HCT116 (cell line): ENCODE measurements around the gene TNS2. TPM values are rescaled to one million over a fixed set of nuclear protein-coding genes. Genes with fewer than 3 reads are reported as not detected.

Source experiments
- ATAC-seq: fragments of 200-7000 bp; cut with Tn5 transposase; 2 replicates; pipeline ENCODE4 v1.9.1; 2020; ENCODE audit warnings: mild to moderate bottlenecking, moderate library complexity
- BruUV-seq: library from RNA; stranded (reverse); fragments of 400-500 nt; replicated peaks from 2 replicates; lab custom pipeline; 2021; lab: Mats Ljungman, UMichigan
- CTCF ChIA-PET: fragments of 300-600 bp; sonication (Branson Sonifier 250); formaldehyde crosslinking; loops from one replicate; lab custom pipeline; 2021; ENCODE audit warnings: antibody characterized with exemption; lab: Charles Lee
- POLR2A ChIA-PET: fragments of 300-600, 350-600 bp; sonication (Branson Sonifier 250); formaldehyde crosslinking; loops from one replicate; lab custom pipeline; 2021; ENCODE audit warnings: antibody characterized with exemption; lab: Charles Lee
- RAD21 ChIA-PET, 2 experiments: fragments of 300-600 bp; sonication (Branson Sonifier 250); formaldehyde crosslinking; loops; one replicate each; lab custom pipeline; 2023; ENCODE audit warnings: low total read pairs in 2 of 2; ENCODE audit not compliant: uncharacterized antibody in 2 of 2, unreplicated experiment in 2 of 2, low non-redundant PET in 1 of 2; lab: Charles Lee
- DNase-seq: peaks from one replicate; pipeline ENCODE4 v3.0.0-alpha.2; 2010; ENCODE audit warnings: low read depth, low spot score
- H2AFZ ChIP-seq: fragments of 200-600 bp; shearing (Covaris generic), sonication (generic); 2 replicates; pipeline ENCODE4 v1.6.1; 2017; ENCODE audit warnings: low read depth, mixed run types, mixed read lengths, antibody characterized with exemption, low read length; ENCODE audit not compliant: poor library complexity, severe bottlenecking
- H3K27ac ChIP-seq: 2 replicates; pipeline ENCODE4 v1.5.1; 2012; ENCODE audit warnings: low read depth, low read length
- H3K27me3 ChIP-seq: fragments of 200-600 bp; sonication (generic); 2 replicates; pipeline ENCODE4 v1.6.1; 2016; ENCODE audit warnings: mixed run types, low read length, mixed read lengths; ENCODE audit not compliant: insufficient read depth
- H3K36me3 ChIP-seq, 2 experiments: fragments of 200-500 bp in 1 of 2; fragments of 200-600 bp in 1 of 2; sonication (Bioruptor generic) in 1 of 2; sonication (generic) in 1 of 2; 2 replicates each; pipeline versions ENCODE4 v1.5.1 to v1.6.1; 2014 to 2016; ENCODE audit warnings: low read length in 2 of 2, inconsistent platforms in 1 of 2, mixed read lengths in 1 of 2, mixed run types in 1 of 2; ENCODE audit not compliant: insufficient read depth in 2 of 2, control insufficient read depth in 1 of 2
- H3K4me1 ChIP-seq, 2 experiments: fragments of 200-600 bp in 1 of 2; sonication (generic) in 1 of 2; 2 replicates each; pipeline versions ENCODE4 v1.5.1 to v1.6.1; 2012 to 2017; ENCODE audit warnings: low read length in 2 of 2, inconsistent platforms in 1 of 2, mild to moderate bottlenecking in 1 of 2, mixed read lengths in 1 of 2, mixed run types in 1 of 2, moderate library complexity in 1 of 2; ENCODE audit not compliant: insufficient read depth in 2 of 2, control insufficient read depth in 1 of 2
- H3K4me2 ChIP-seq: fragments of 200-600 bp; sonication (generic); 2 replicates; pipeline ENCODE4 v1.6.1; 2017; ENCODE audit warnings: mixed run types, low read length, mixed read lengths
- H3K4me3 ChIP-seq, 2 experiments: fragments of 200-600 bp in 1 of 2; sonication (generic) in 1 of 2; replicated peaks in 1 of 2; 2 replicates each; pipeline ENCODE4 v1.5.1; 2011 to 2016; ENCODE audit warnings: low read length in 2 of 2, control low read depth in 1 of 2, low read depth in 1 of 2, mild to moderate bottlenecking in 1 of 2, mixed read lengths in 1 of 2, mixed run types in 1 of 2
- H3K79me2 ChIP-seq: fragments of 200-600 bp; sonication (generic); 2 replicates; pipeline ENCODE4 v1.6.1; 2017; ENCODE audit warnings: mild to moderate bottlenecking, mixed run types, low read length, moderate library complexity, mixed read lengths; ENCODE audit not compliant: insufficient read depth
- H3K9ac ChIP-seq: fragments of 200-600 bp; sonication (generic); 2 replicates; pipeline ENCODE4 v1.6.1; 2016; ENCODE audit warnings: low read length, mixed read lengths
- H3K9me2 ChIP-seq: fragments of 200-600 bp; sonication (generic), shearing (Covaris generic); 2 replicates; pipeline ENCODE4 v1.6.1; 2017; ENCODE audit warnings: mixed run types, mild to moderate bottlenecking, moderate library complexity; ENCODE audit not compliant: insufficient read depth
- H3K9me3 ChIP-seq, 2 experiments: fragments of 200-500 bp in 1 of 2; fragments of 200-600 bp in 1 of 2; sonication (Bioruptor generic) in 1 of 2; sonication (generic) in 1 of 2; 2 replicates each; pipeline ENCODE4 v1.6.1; 2014 to 2017; ENCODE audit warnings: low read length in 2 of 2, mixed read lengths in 2 of 2, inconsistent platforms in 1 of 2, low read depth in 1 of 2, mild to moderate bottlenecking in 1 of 2, mixed run types in 1 of 2, moderate library complexity in 1 of 2; ENCODE audit not compliant: control insufficient read depth in 1 of 2, insufficient read depth in 1 of 2
- H4K20me1 ChIP-seq: fragments of 200-600 bp; sonication (generic), shearing (Covaris generic); 2 replicates; pipeline ENCODE4 v1.6.1; 2017; ENCODE audit warnings: mixed run types, mild to moderate bottlenecking, moderate library complexity; ENCODE audit not compliant: insufficient read depth
- ATF3 ChIP-seq: IDR thresholded peaks from 2 replicates; pipeline ENCODE4 v1.6.1; 2012
- CEBPB ChIP-seq: IDR thresholded peaks from 2 replicates; pipeline ENCODE4 v1.6.1; 2012; ENCODE audit warnings: low read depth
- EGR1 ChIP-seq: IDR thresholded peaks from 2 replicates; pipeline ENCODE4 v1.6.1; 2012; ENCODE audit warnings: low read depth
- ELF1 ChIP-seq: IDR thresholded peaks from 2 replicates; pipeline ENCODE4 v1.6.1; 2012; ENCODE audit warnings: low read depth, borderline replicate concordance
- EZH2 ChIP-seq: fragments of 200-600 bp; sonication (generic); IDR thresholded peaks from 2 replicates; pipeline ENCODE4 v1.6.1; 2017; ENCODE audit warnings: antibody characterized with exemption, mixed run types
- EZH2phosphoT487 ChIP-seq: fragments of 200-600 bp; IDR thresholded peaks from 2 replicates; pipeline ENCODE4 v1.6.1; 2018; ENCODE audit warnings: antibody characterized with exemption, borderline replicate concordance
- JUND ChIP-seq: IDR thresholded peaks from 2 replicates; pipeline ENCODE4 v1.6.1; 2012
- RAD21 ChIP-seq: IDR thresholded peaks from 2 replicates; pipeline ENCODE4 v1.6.1; 2012; ENCODE audit warnings: low read depth, mild to moderate bottlenecking
- SIN3A ChIP-seq: IDR thresholded peaks from 2 replicates; pipeline ENCODE4 v1.6.1; 2012; ENCODE audit warnings: low read depth
- ZFX ChIP-seq: fragments of 450-650 bp; IDR thresholded peaks from 2 replicates; pipeline ENCODE4 v1.6.1; 2017
- ZNF274 ChIP-seq: fragments of 200-500 bp; sonication (Bioruptor generic); IDR thresholded peaks from 2 replicates; pipeline ENCODE4 v1.6.1; 2014; ENCODE audit warnings: mild to moderate bottlenecking, low read depth, low read length, inconsistent platforms
- intact Hi-C: fragments of 100-400 bp; cut with micrococcal nuclease; formaldehyde crosslinking; loops from 2 replicates; pipeline ENCODE4 v1.10.0; 2022
- total RNA-seq: library from RNA; stranded (reverse); gene quantifications from one replicate; pipeline ENCODE4 v1.2.1, GENCODE V29; 2021; ENCODE audit not compliant: unreplicated experiment

The TNS2 gene
- total RNA-seq, 1 experiment from 2014 or later: 25.7 TPM

- Histone ChIP-seq H3K4me3 (no peak overlapping the region), H3K4me2 (no peak overlapping the region), H3K36me3 (no peaks in the 10 kb centered on the region), H3K9ac (no peak overlapping the region), H3K4me1 (peaks cover 28 to 55% of the 10 kb centered on the region in 2 experiments), H3K27me3 (no peaks in the 10 kb centered on the region), H3K9me2 (no peaks in the 10 kb centered on the region), H3K9me3 (no peaks in the 10 kb centered on the region)
- CTCF ChIA-PET: interaction anchor here (0.7 to 2.8 kb wide), 2 partner anchors 35 to 194 kb away, joined by 6 to 12 read pairs; no protein-coding TSS in a partner anchor
- DNase-seq: no peak
- BruUV-seq: no TSS peak
- intact Hi-C loops: no loop called here
- TF ChIP-seq JUND (no peak), ZFX (no peak), ZNF274 (no peak), EZH2 (no peak), ELF1 (no peak), CEBPB (no peak), RAD21 (no peak), ATF3 (no peak), EGR1 (no peak)
- TF ChIP-seq, all 23 proteins: peak for 0
- H3K79me2 ChIP-seq: no peaks in the 10 kb centered on the region
- ChIA-PET POLR2A (no interaction called here), RAD21 (interaction anchor here in 1 of 2 experiments (1.0 kb wide), 1 partner anchor 35 kb away, joined by 5 read pairs; no protein-coding TSS in a partner anchor)
- no peak overlapping the region for H2AFZ ChIP-seq
- no peaks in the 10 kb centered on the region for H4K20me1 ChIP-seq
- H3K27ac ChIP-seq: no peak overlapping the region
- ATAC-seq: no peak
These were observed 51.4 kb downstream of the TNS2 start for GRCh38 chr12:53101266-53101665.

GRCh38 chr12:53101931-53102781, 52.3 kb downstream of the TNS2 start:
- no TSS peak for BruUV-seq
- Histone ChIP-seq H3K36me3 (no peaks in the 10 kb centered on the region), H3K27ac (no peak overlapping the region), H3K9ac (no peak overlapping the region), H4K20me1 (no peaks in the 10 kb centered on the region), H3K9me2 (no peaks in the 10 kb centered on the region), H3K4me3 (no peak overlapping the region), H2AFZ (no peak overlapping the region), H3K79me2 (no peaks in the 10 kb centered on the region), H3K27me3 (no peaks in the 10 kb centered on the region), H3K9me3 (no peaks in the 10 kb centered on the region), H3K4me1 (peaks cover 20 to 46% of the 10 kb centered on the region in 2 experiments), H3K4me2 (no peak overlapping the region)
- ChIA-PET RAD21 (interaction anchor here (1.1 to 1.6 kb wide), 2 partner anchors 36 kb away, joined by 4 to 5 read pairs; no protein-coding TSS in a partner anchor), CTCF (interaction anchor here (0.7 to 2.8 kb wide), 5 partner anchors 23 to 193 kb away, joined by 3 to 12 read pairs (median 5); partner anchors contain the start of gene SPRYD3), POLR2A (interaction anchor here (0.8 kb wide), 2 partner anchors 23 to 96 kb away, joined by 3 to 4 read pairs; partner anchors contain the start of genes EIF4B and SPRYD3)
- no peak for ATAC-seq
- intact Hi-C loops: no loop called here
- DNase-seq: no peak
- TF ChIP-seq EZH2phosphoT487 (no peak), ELF1 (no peak), JUND (no peak), SIN3A (no peak), EZH2 (no peak)
